A549 (cell line): ENCODE measurements around the gene SMIM29. TPM values are rescaled to one million over a fixed set of nuclear protein-coding genes. Genes with fewer than 3 reads are reported as not detected.

Experiments used
- ATAC-seq, 2 experiments: fragments of 200-7000 bp in 1 of 2; fragments of >200 bp in 1 of 2; cut with Nextera tagmentation in 1 of 2; cut with Tn5 transposase in 1 of 2; 3 replicates each; pipeline versions ENCODE4 v1.8.0 to v1.9.1; 2018 to 2020; ENCODE audit warnings: mild to moderate bottlenecking in 1 of 2, moderate library complexity in 1 of 2
- CTCF ChIA-PET: fragments of 300-600 bp; sonication (Branson Sonifier 250); formaldehyde crosslinking; extraction: SDS; loops from one replicate; lab custom pipeline; 2021; ENCODE audit warnings: antibody characterized with exemption, inconsistent platforms; lab: Yijun Ruan, JAX
- POLR2A ChIA-PET: fragments of 350-600 bp; formaldehyde crosslinking; extraction: SDS; loops from one replicate; lab custom pipeline; 2021; ENCODE audit warnings: antibody characterized with exemption, inconsistent platforms; lab: Yijun Ruan, JAX
- DNase-seq, 2 experiments: peaks; one replicate each; pipeline versions ENCODE4 v3.0.0 to v3.0.0-alpha.2; 2011 to 2016; ENCODE audit warnings: low read depth in 1 of 2, low spot score in 1 of 2
- FAIRE-seq: peaks from 2 replicates; lab custom pipeline; 2011; peaks lifted over from hg19 to GRCh38; lab: Jason Lieb, UNC
- H3K27ac ChIP-seq, 2 experiments: fragments of >200 bp; sonication (Bioruptor Twin); formaldehyde crosslinking; 3 replicates each; pipeline ENCODE4 v1.5.1; 2016 to 2017
- H3K4me1 ChIP-seq: fragments of >200 bp; sonication (Bioruptor Twin); formaldehyde crosslinking; 3 replicates; pipeline ENCODE4 v1.6.1; 2016
- H3K4me2 ChIP-seq: fragments of >200 bp; sonication (Bioruptor Twin); formaldehyde crosslinking; 3 replicates; pipeline ENCODE4 v1.6.1; 2016
- H3K4me3 ChIP-seq: fragments of >200 bp; sonication (Bioruptor Twin); formaldehyde crosslinking; 3 replicates; pipeline ENCODE4 v1.5.1; 2016
- H3K9me3 ChIP-seq: fragments of >200 bp; sonication (Bioruptor Twin); formaldehyde crosslinking; 3 replicates; pipeline ENCODE4 v1.6.1; 2016
- FOSB ChIP-seq: fragments of 250-450 bp; sonication (Bioruptor Pico); IDR thresholded peaks from 2 replicates; pipeline ENCODE4 v1.5.0; 2020; ENCODE audit warnings: mild to moderate bottlenecking, moderate library complexity
- GATA3 ChIP-seq: IDR thresholded peaks from 2 replicates; pipeline ENCODE4 v1.6.1; 2012; ENCODE audit warnings: borderline replicate concordance
- HEYL ChIP-seq: fragments of 250-450 bp; sonication (Bioruptor Pico); IDR thresholded peaks from 2 replicates; pipeline ENCODE4 v1.8.0; 2021; ENCODE audit warnings: mild to moderate bottlenecking, moderate library complexity
- HOXA7 ChIP-seq: fragments of 250-450 bp; sonication (Bioruptor Pico); IDR thresholded peaks from 2 replicates; pipeline ENCODE4 v1.5.0; 2020; ENCODE audit warnings: mild to moderate bottlenecking, moderate library complexity
- JUN ChIP-seq, 2 experiments: fragments of >200 bp; sonication (Bioruptor Twin); formaldehyde crosslinking; IDR thresholded peaks; 2 replicates in 1 of 2; 3 replicates in 1 of 2; pipeline ENCODE4 v1.6.1; 2016 to 2017
- JUNB ChIP-seq: fragments of >200 bp; sonication (Bioruptor Twin); formaldehyde crosslinking; IDR thresholded peaks from 2 replicates; pipeline ENCODE4 v1.6.1; 2016
- KDM5A ChIP-seq: fragments of 200-600 bp; sonication (generic); IDR thresholded peaks from 2 replicates; pipeline ENCODE4 v1.6.1; 2016; ENCODE audit warnings: antibody characterized with exemption, mild to moderate bottlenecking
- MAFK ChIP-seq: fragments of 450-650 bp; IDR thresholded peaks from 2 replicates; pipeline ENCODE4 v1.6.1; 2014; ENCODE audit not compliant: partially characterized antibody
- POLR2A ChIP-seq: IDR thresholded peaks from 2 replicates; pipeline ENCODE4 v1.6.1; 2012; ENCODE audit warnings: mild to moderate bottlenecking, low read length
- POLR2AphosphoS2 ChIP-seq: conservative IDR thresholded peaks from 2 replicates; pipeline ENCODE4 v1.6.1; 2012; ENCODE audit warnings: low read length, improper control_type of control experiment, inconsistent platforms
- RARB ChIP-seq: fragments of 250-450 bp; sonication (Bioruptor Pico); IDR thresholded peaks from 2 replicates; pipeline ENCODE4 v1.8.0; 2021; ENCODE audit warnings: mild to moderate bottlenecking, moderate library complexity
- RNF2 ChIP-seq: fragments of 200-600 bp; sonication (generic); IDR thresholded peaks from 2 replicates; pipeline ENCODE4 v1.6.1; 2016; ENCODE audit warnings: low read depth, mild to moderate bottlenecking, antibody characterized with exemption, moderate library complexity, borderline replicate concordance
- TP53 ChIP-seq: fragments of 250-450 bp; sonication (Bioruptor Pico); IDR thresholded peaks from 2 replicates; pipeline ENCODE4 v1.5.0; 2021; ENCODE audit warnings: mild to moderate bottlenecking, moderate library complexity
- ZC3H11A ChIP-seq: fragments of 450-650 bp; IDR thresholded peaks from 2 replicates; pipeline ENCODE4 v1.6.1; 2014; ENCODE audit warnings: antibody characterized with exemption, mild to moderate bottlenecking
- ZFP36 ChIP-seq: fragments of 450-650 bp; IDR thresholded peaks from 2 replicates; pipeline ENCODE4 v1.6.1; 2014; ENCODE audit warnings: borderline replicate concordance; ENCODE audit not compliant: partially characterized antibody
- ZSCAN20 ChIP-seq: fragments of 250-450 bp; sonication (Bioruptor Pico); IDR thresholded peaks from 2 replicates; pipeline ENCODE4 v1.8.0; 2022; ENCODE audit warnings: mild to moderate bottlenecking, moderate library complexity
- WGBS: methylation state at CpG from one replicate; pipeline ENCODE4 v1.1.6; 2017; ENCODE audit errors: missing lambda C conversion rate; 5-methylcytosine and 5-hydroxymethylcytosine counted together
- polyA plus RNA-seq, 4 experiments: library from polyadenylated mRNA; depleted of rRNA in 3 of 4; stranded (reverse); fragments of >200 nt; fragmentation: RNase III in 1 of 4; extraction: RNeasy Plus Mini Kit Qiagen cat#74134 plus additional on column Dnase treatment in 1 of 4; gene quantifications; 2 replicates in 3 of 4; 3 replicates in 1 of 4; pipeline ENCODE4 v1.2.3, GENCODE V29; 2011 to 2017
- TF ChIP-seq, protein P1 (sequence below): fragments of 250-450 bp; sonication (Bioruptor Pico); IDR thresholded peaks from 2 replicates; pipeline ENCODE4 v1.5.0; 2021; ENCODE audit warnings: mild to moderate bottlenecking, moderate library complexity, borderline replicate concordance
- TF ChIP-seq, protein P2 (sequence below): fragments of 200-600 bp; sonication (generic); IDR thresholded peaks from 2 replicates; pipeline ENCODE4 v1.6.1; 2016; ENCODE audit warnings: antibody characterized with exemption, mild to moderate bottlenecking, moderate library complexity
- TF ChIP-seq, protein P3 (sequence below): IDR thresholded peaks from 2 replicates; pipeline ENCODE4 v1.6.1; 2012
- TF ChIP-seq, protein P4 (sequence below): fragments of >200 bp; sonication (Bioruptor Twin); formaldehyde crosslinking; IDR thresholded peaks from 2 replicates; pipeline ENCODE4 v1.6.1; 2016

Gene SMIM29
- polyA plus RNA-seq, 2 of the 4 experiments (the other 2 are of a cell fraction) = 8.1 to 15.4 TPM

DNA sequence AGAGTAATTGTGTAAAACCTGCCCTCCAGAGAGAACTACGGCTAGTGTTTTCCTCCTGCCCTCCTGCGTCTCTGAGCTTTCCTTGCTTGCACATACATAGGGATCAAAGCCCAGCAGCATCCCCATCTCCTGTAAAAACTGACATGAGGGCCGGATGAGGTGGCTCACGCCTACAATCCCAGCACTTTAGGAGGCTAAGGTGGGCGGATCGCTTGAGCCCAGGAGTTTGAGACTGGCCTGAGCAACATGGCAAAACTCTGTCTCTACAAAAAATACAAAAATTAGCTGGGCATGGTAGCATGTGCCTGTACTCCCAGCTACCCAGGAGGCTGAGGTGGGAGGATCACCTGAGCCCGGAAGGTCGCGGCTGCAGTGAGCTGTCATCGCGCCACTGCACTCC, 40.3 kb upstream of the SMIM29 start (continued):
- TF ChIP-seq, protein P1, sequence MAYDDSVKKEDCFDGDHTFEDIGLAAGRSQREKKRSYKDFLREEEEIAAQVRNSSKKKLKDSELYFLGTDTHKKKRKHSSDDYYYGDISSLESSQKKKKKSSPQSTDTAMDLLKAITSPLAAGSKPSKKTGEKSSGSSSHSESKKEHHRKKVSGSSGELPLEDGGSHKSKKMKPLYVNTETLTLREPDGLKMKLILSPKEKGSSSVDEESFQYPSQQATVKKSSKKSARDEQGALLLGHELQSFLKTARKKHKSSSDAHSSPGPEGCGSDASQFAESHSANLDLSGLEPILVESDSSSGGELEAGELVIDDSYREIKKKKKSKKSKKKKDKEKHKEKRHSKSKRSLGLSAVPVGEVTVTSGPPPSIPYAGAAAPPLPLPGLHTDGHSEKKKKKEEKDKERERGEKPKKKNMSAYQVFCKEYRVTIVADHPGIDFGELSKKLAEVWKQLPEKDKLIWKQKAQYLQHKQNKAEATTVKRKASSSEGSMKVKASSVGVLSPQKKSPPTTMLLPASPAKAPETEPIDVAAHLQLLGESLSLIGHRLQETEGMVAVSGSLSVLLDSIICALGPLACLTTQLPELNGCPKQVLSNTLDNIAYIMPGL (CRISPR knock-in tag) = no peak

DNA sequence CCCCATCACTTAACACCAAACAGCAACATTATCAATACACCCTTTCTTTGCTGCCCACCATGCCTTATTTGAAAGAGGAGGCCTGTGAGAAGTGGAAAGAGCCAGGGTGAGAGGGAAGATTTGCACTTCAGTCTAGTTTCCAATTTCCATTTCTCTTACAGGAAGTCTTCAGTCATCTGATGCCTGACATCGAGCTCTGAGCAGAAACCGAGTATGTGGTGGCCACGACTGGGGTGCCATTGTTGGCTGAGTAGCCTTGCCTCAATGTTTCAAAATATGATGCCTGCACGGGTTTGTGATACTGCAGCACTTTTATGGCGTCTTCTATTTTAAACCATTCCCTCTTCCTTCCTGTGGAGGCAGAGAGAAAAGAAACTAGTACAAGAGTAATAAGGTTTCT, 39.8 kb upstream of the SMIM29 start:
- no peak for DNase-seq
- Histone ChIP-seq H3K9me3 (no peaks in the 10 kb centered on the region), H3K4me2 (no peak overlapping the region), H3K4me1 (no peaks in the 10 kb centered on the region), H3K27ac (no peak overlapping the region), H3K4me3 (no peak overlapping the region)
- POLR2A ChIA-PET = no interaction called here
- TF ChIP-seq JUN (IDR thresholded peaks at IDR 0.05) (no peak), ZC3H11A (no peak), POLR2A (no peak), RARB (CRISPR knock-in tag) (no peak), ZSCAN20 (CRISPR knock-in tag) (no peak), GATA3 (no peak), HOXA7 (CRISPR knock-in tag) (no peak)
- TF ChIP-seq, protein P2, sequence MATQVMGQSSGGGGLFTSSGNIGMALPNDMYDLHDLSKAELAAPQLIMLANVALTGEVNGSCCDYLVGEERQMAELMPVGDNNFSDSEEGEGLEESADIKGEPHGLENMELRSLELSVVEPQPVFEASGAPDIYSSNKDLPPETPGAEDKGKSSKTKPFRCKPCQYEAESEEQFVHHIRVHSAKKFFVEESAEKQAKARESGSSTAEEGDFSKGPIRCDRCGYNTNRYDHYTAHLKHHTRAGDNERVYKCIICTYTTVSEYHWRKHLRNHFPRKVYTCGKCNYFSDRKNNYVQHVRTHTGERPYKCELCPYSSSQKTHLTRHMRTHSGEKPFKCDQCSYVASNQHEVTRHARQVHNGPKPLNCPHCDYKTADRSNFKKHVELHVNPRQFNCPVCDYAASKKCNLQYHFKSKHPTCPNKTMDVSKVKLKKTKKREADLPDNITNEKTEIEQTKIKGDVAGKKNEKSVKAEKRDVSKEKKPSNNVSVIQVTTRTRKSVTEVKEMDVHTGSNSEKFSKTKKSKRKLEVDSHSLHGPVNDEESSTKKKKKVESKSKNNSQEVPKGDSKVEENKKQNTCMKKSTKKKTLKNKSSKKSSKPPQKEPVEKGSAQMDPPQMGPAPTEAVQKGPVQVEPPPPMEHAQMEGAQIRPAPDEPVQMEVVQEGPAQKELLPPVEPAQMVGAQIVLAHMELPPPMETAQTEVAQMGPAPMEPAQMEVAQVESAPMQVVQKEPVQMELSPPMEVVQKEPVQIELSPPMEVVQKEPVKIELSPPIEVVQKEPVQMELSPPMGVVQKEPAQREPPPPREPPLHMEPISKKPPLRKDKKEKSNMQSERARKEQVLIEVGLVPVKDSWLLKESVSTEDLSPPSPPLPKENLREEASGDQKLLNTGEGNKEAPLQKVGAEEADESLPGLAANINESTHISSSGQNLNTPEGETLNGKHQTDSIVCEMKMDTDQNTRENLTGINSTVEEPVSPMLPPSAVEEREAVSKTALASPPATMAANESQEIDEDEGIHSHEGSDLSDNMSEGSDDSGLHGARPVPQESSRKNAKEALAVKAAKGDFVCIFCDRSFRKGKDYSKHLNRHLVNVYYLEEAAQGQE = no peak
- TF ChIP-seq, protein P3, sequence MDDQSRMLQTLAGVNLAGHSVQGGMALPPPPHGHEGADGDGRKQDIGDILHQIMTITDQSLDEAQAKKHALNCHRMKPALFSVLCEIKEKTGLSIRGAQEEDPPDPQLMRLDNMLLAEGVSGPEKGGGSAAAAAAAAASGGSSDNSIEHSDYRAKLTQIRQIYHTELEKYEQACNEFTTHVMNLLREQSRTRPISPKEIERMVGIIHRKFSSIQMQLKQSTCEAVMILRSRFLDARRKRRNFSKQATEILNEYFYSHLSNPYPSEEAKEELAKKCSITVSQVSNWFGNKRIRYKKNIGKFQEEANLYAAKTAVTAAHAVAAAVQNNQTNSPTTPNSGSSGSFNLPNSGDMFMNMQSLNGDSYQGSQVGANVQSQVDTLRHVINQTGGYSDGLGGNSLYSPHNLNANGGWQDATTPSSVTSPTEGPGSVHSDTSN = no peak
- ATAC-seq = no peak
- FAIRE-seq = no peak
- WGBS = 92% methylated on average over 5 of the region's 5 CpGs
- CTCF ChIA-PET = no interaction called here

GRCh38 chr6:34285448-34286164, 36.8 kb upstream of the SMIM29 start:
- H3K4me3 ChIP-seq = no peak overlapping the region
- no peak overlapping the region for H3K27ac ChIP-seq
- POLR2A ChIA-PET = no interaction called here
- ATAC-seq = no peak
- FAIRE-seq = no peak
- H3K9me3 ChIP-seq = no peaks in the 10 kb centered on the region
- no peak for TF ChIP-seq RNF2
- TF ChIP-seq, protein P4, sequence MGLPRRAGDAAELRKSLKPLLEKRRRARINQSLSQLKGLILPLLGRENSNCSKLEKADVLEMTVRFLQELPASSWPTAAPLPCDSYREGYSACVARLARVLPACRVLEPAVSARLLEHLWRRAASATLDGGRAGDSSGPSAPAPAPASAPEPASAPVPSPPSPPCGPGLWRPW = no peak
- TF ChIP-seq JUNB = no peak
- TF ChIP-seq MAFK = no peak
- no peak for TF ChIP-seq ZFP36
- TF ChIP-seq KDM5A = no peak
- no peak for TF ChIP-seq POLR2AphosphoS2
- TF ChIP-seq FOSB (CRISPR knock-in tag) = no peak
- TF ChIP-seq, protein P2 = no peak
- TF ChIP-seq ZC3H11A = no peak
- no peak for TF ChIP-seq GATA3
- no peak for TF ChIP-seq TP53 (CRISPR knock-in tag)
- TF ChIP-seq HEYL (CRISPR knock-in tag) = no peak
- no peak for TF ChIP-seq ZSCAN20 (CRISPR knock-in tag)
- CTCF ChIA-PET = no interaction called here
- WGBS = 95% methylated on average over 4 of the region's 4 CpGs
- no peak overlapping the region for H3K4me2 ChIP-seq
- H3K4me1 ChIP-seq = no peaks in the 10 kb centered on the region
- no peak for DNase-seq
